K562 (cell line): ENCODE data around the gene PHKB. TPM values are rescaled to one million over a fixed set of nuclear protein-coding genes. Genes with fewer than 3 reads are reported as not detected.

ENCODE experiments used
- ARNT ChIP-seq, 2 experiments: fragments of 450-650 bp; IDR thresholded peaks; 2 replicates each; pipeline ENCODE4 v1.6.1; 2016; ENCODE audit warnings: mild to moderate bottlenecking in 1 of 2
- BACH1 ChIP-seq: fragments of 200-800 bp; sonication (Bioruptor generic); IDR thresholded peaks from 2 replicates; pipeline ENCODE4 v1.6.1; 2016; ENCODE audit warnings: missing genetic modification characterization, missing compliant biosample characterization
- CBFA2T2 ChIP-seq: fragments of 450-650 bp; conservative IDR thresholded peaks from 2 replicates; pipeline ENCODE4 v1.6.1; 2017; ENCODE audit warnings: mild to moderate bottlenecking
- CBX8 ChIP-seq: fragments of 200-600 bp; sonication (generic); IDR thresholded peaks from 2 replicates; pipeline ENCODE4 v1.6.1; 2012; ENCODE audit warnings: borderline replicate concordance, mixed run types, low read depth, mild to moderate bottlenecking, moderate library complexity, mixed read lengths, low read length, control low read depth, inconsistent platforms; ENCODE audit not compliant: poor library complexity, severe bottlenecking; ENCODE audit errors: extremely low read depth
- EP400 ChIP-seq: fragments of 450-650 bp; IDR thresholded peaks from 2 replicates; pipeline ENCODE4 v1.6.1; 2017; ENCODE audit warnings: antibody characterized with exemption, mild to moderate bottlenecking, moderate library complexity
- FOSL1 ChIP-seq: fragments of 200-800 bp; sonication (Bioruptor generic); conservative IDR thresholded peaks from 2 replicates; pipeline ENCODE4 v1.6.1; 2016; ENCODE audit warnings: missing genetic modification characterization, missing compliant biosample characterization
- FOXK2 ChIP-seq, 2 experiments: fragments of 450-650 bp; IDR thresholded peaks in 1 of 2; conservative IDR thresholded peaks in 1 of 2; 2 replicates each; pipeline ENCODE4 v1.6.1; 2016; ENCODE audit warnings: low read depth in 2 of 2, mild to moderate bottlenecking in 1 of 2
- HNRNPH1 ChIP-seq: fragments of 200-400 bp; formaldehyde crosslinking; optimal IDR thresholded peaks from 2 replicates; pipeline ENCODE3; 2017; ENCODE audit warnings: low read depth, mild to moderate bottlenecking, low read length, moderate library complexity
- HOXB6 ChIP-seq: fragments of 250-450 bp; sonication (Bioruptor Pico); IDR thresholded peaks from 2 replicates; pipeline ENCODE4 v1.5.1; 2022; ENCODE audit warnings: mild to moderate bottlenecking, borderline replicate concordance
- ILF3 ChIP-seq: fragments of 450-650 bp; IDR thresholded peaks from 2 replicates; pipeline ENCODE4 v1.6.1; 2018; ENCODE audit warnings: antibody characterized with exemption, mild to moderate bottlenecking, moderate library complexity, borderline replicate concordance
- KAT7 ChIP-seq: sonication (generic); formaldehyde crosslinking; IDR thresholded peaks from 2 replicates; pipeline ENCODE4 v1.8.0; 2022; ENCODE audit warnings: missing genetic modification reagents, mild to moderate bottlenecking, borderline replicate concordance
- KAT8 ChIP-seq: fragments of 450-650 bp; IDR thresholded peaks from 2 replicates; pipeline ENCODE4 v1.6.1; 2016; ENCODE audit warnings: low read depth, mild to moderate bottlenecking
- KDM5B ChIP-seq: fragments of 200-600 bp; sonication (generic); IDR thresholded peaks from 2 replicates; pipeline ENCODE4 v1.6.1; 2012; ENCODE audit warnings: low read depth, mild to moderate bottlenecking, moderate library complexity, low read length, control low read depth, inconsistent platforms; ENCODE audit not compliant: insufficient replicate concordance
- MAZ ChIP-seq, 2 experiments: fragments of 450-650 bp in 1 of 2; sonication (generic) in 1 of 2; formaldehyde crosslinking; IDR thresholded peaks in 1 of 2; conservative IDR thresholded peaks in 1 of 2; 2 replicates each; pipeline versions ENCODE4 v1.4.0 to v1.5.0; 2020; ENCODE audit warnings: mild to moderate bottlenecking in 1 of 2, missing genetic modification reagents in 1 of 2
- MYNN ChIP-seq, 2 experiments: sonication (generic); formaldehyde crosslinking in 1 of 2; IDR thresholded peaks; 2 replicates each; pipeline versions ENCODE4 v1.5.0 to v1.6.1; 2016 to 2020; ENCODE audit warnings: antibody characterized with exemption in 1 of 2, missing genetic modification reagents in 1 of 2
- PTTG1 ChIP-seq: fragments of 450-650 bp; IDR thresholded peaks from 2 replicates; pipeline ENCODE4 v1.6.1; 2016; ENCODE audit warnings: low read depth, mild to moderate bottlenecking, missing genetic modification characterization, missing compliant biosample characterization
- RHOXF2B ChIP-seq: fragments of 250-450 bp; sonication (Bioruptor Pico); conservative IDR thresholded peaks from 2 replicates; pipeline ENCODE4 v1.5.1; 2021
- TAF7 ChIP-seq: fragments of 450-650 bp; IDR thresholded peaks from 2 replicates; pipeline ENCODE4 v1.6.1; 2016; ENCODE audit warnings: missing genetic modification characterization, missing compliant biosample characterization
- ZNF124 ChIP-seq: sonication (generic); formaldehyde crosslinking; IDR thresholded peaks from 2 replicates; pipeline ENCODE4 v1.8.1; 2022; ENCODE audit warnings: missing genetic modification reagents
- ZNF551 ChIP-seq: fragments of 250-450 bp; sonication (Bioruptor Pico); IDR thresholded peaks from 2 replicates; pipeline ENCODE4 v1.5.0; 2021; ENCODE audit warnings: mild to moderate bottlenecking, moderate library complexity
- ZNF695 ChIP-seq: fragments of 450-650 bp; formaldehyde crosslinking; IDR thresholded peaks from 2 replicates; pipeline ENCODE4 v1.4.0; 2020; ENCODE audit warnings: mild to moderate bottlenecking, moderate library complexity
- ZNF766 ChIP-seq: fragments of 200-800 bp; sonication (Bioruptor generic); conservative IDR thresholded peaks from 2 replicates; pipeline ENCODE4 v1.6.1; 2016; ENCODE audit warnings: missing genetic modification characterization, missing compliant biosample characterization
- ZNF77 ChIP-seq: fragments of 250-450 bp; sonication (Bioruptor Pico); IDR thresholded peaks from 2 replicates; pipeline ENCODE4 v1.5.0; 2020
- polyA plus RNA-seq, 8 experiments: library from polyadenylated mRNA; depleted of rRNA in 4 of 8; stranded (reverse) in 5 of 8; unstranded in 3 of 8; fragments of >200 nt; fragmentation: Nextera tagmentation in 2 of 8; fragmentation: Illumina TruSeq in 1 of 8; extraction: Ambion mirVana in 2 of 8; extraction: Trizol in 1 of 8; gene quantifications; 2 replicates each; pipeline versions ENCODE4 v1.2.1 to v1.2.3, GENCODE V29; 2011 to 2014; ENCODE audit warnings: inconsistent platforms in 1 of 8, missing spikeins in 1 of 8
- total RNA-seq, 7 experiments: library from RNA; depleted of rRNA in 6 of 7; stranded (reverse); fragments of >200 nt in 6 of 7; fragmentation: Illumina TruSeq in 2 of 7; extraction: Trizol in 2 of 7; gene quantifications; 2 replicates each; pipeline versions ENCODE4 v1.2.1 to v1.2.3, GENCODE V29; 2011 to 2021; ENCODE audit warnings: low replicate concordance in 1 of 7
- TF ChIP-seq, protein P1 (sequence below): fragments of 450-650 bp; IDR thresholded peaks from 2 replicates; pipeline ENCODE4 v1.7.1; 2018; ENCODE audit warnings: mild to moderate bottlenecking, low read depth; ENCODE audit not compliant: partially characterized antibody
- TF ChIP-seq, protein P2 (sequence below): sonication (generic); formaldehyde crosslinking; IDR thresholded peaks from 2 replicates; pipeline ENCODE4 v1.8.0; 2022; ENCODE audit warnings: mild to moderate bottlenecking, missing genetic modification reagents

Gene PHKB
- total and polyA plus RNA-seq, 9 of the 15 experiments (the other 6 are each of a cell fraction or from before 2014, with no cell fraction given) = 24.7 to 92.3 (median 67.0) TPM

DNA sequence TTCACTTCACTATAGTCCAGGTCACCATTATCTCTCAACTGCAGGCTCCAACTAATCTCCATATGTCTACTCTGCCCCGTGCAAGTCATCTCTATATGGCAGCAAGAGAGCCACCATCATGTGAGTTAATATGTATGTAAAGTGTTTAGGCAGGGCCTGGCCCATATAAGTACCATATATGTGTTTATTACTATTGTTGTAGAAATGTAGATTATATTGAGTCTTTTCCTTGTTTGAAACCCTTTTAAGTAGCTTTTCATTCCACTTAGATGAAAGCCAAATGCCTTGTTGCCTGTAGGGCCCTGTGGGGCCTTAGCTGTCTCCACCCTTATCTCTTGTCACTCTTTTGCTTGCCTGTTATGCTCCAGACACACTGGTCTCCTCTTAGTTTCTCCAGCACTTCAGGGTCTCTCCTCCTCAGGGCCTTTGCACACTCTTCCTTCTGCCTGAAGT is 164.0 kb downstream of the PHKB start (continued):
- TF ChIP-seq, protein P1, sequence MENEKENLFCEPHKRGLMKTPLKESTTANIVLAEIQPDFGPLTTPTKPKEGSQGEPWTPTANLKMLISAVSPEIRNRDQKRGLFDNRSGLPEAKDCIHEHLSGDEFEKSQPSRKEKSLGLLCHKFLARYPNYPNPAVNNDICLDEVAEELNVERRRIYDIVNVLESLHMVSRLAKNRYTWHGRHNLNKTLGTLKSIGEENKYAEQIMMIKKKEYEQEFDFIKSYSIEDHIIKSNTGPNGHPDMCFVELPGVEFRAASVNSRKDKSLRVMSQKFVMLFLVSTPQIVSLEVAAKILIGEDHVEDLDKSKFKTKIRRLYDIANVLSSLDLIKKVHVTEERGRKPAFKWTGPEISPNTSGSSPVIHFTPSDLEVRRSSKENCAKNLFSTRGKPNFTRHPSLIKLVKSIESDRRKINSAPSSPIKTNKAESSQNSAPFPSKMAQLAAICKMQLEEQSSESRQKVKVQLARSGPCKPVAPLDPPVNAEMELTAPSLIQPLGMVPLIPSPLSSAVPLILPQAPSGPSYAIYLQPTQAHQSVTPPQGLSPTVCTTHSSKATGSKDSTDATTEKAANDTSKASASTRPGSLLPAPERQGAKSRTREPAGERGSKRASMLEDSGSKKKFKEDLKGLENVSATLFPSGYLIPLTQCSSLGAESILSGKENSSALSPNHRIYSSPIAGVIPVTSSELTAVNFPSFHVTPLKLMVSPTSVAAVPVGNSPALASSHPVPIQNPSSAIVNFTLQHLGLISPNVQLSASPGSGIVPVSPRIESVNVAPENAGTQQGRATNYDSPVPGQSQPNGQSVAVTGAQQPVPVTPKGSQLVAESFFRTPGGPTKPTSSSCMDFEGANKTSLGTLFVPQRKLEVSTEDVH = no peak
- no peak for TF ChIP-seq KAT8
- TF ChIP-seq FOSL1 (tag) = peak; percentile 35; the same call in 1 of the 2 replicates
- no peak for TF ChIP-seq RHOXF2B (CRISPR knock-in tag)
- TF ChIP-seq ZNF77 = no peak
- no peak for TF ChIP-seq CBX8
- no peak for TF ChIP-seq ZNF124 (CRISPR knock-in tag)
- no peak for TF ChIP-seq MYNN (IDR thresholded peaks at IDR 0.05)
- TF ChIP-seq MYNN (CRISPR knock-in tag; IDR thresholded peaks at IDR 0.05) = no peak
- peak in 1 of 2 experiments; percentile 32; a peak in 1 of 4 replicates for TF ChIP-seq FOXK2 (conservative IDR thresholded peaks at IDR 0.05 in 1 of 2, IDR thresholded peaks at IDR 0.05 in 1 of 2; ENCODE audit: low read depth in 2 of 2)
- no peak for TF ChIP-seq KAT7 (CRISPR knock-in tag)
- TF ChIP-seq PTTG1 (tag) = no peak
- TF ChIP-seq ARNT (IDR thresholded peaks at IDR 0.05) = 0 out of 4 replicates have a peak, but pooled peaks of 1 of the 2 experiments have one; percentile 52
- TF ChIP-seq ZNF695 (CRISPR knock-in tag) = no peak
- TF ChIP-seq ILF3 = no peak; the same call in 1 of the 2 replicates
- TF ChIP-seq, protein P2, sequence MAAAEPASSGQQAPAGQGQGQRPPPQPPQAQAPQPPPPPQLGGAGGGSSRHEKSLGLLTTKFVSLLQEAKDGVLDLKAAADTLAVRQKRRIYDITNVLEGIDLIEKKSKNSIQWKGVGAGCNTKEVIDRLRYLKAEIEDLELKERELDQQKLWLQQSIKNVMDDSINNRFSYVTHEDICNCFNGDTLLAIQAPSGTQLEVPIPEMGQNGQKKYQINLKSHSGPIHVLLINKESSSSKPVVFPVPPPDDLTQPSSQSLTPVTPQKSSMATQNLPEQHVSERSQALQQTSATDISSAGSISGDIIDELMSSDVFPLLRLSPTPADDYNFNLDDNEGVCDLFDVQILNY (CRISPR knock-in tag) = no peak
- TF ChIP-seq EP400 = peak; percentile 52
- no peak for TF ChIP-seq MAZ (CRISPR knock-in tag; conservative IDR thresholded peaks at IDR 0.05 in 1 of 2, IDR thresholded peaks at IDR 0.05 in 1 of 2)
- TF ChIP-seq HNRNPH1 = no peak
- no peak for TF ChIP-seq KDM5B
- no peak for TF ChIP-seq ZNF551
- TF ChIP-seq ZNF766 (CRISPR knock-in tag) = peak; percentile 70; the same call in 1 of the 2 replicates
- no peak for TF ChIP-seq HOXB6 (CRISPR knock-in tag)
- no peak for TF ChIP-seq TAF7 (tag)
- peak; percentile 81 for TF ChIP-seq CBFA2T2
- no peak for TF ChIP-seq BACH1 (tag)
